GM19395 (cell line): Measurements from ENCODE around the gene KLRC3.
"Not testable (repeated sequence)": the region's sequence is repeated elsewhere in the genome, so short reads cannot be mapped to it uniquely, and the experiment has no call there.

Experiments
- ATAC-seq: cut with Tn5 transposase; IDR thresholded peaks from one replicate; pipeline ENCODE4 v1.9.1; 2021; ENCODE audit warnings: mild to moderate bottlenecking, moderate library complexity; ENCODE audit not compliant: unreplicated experiment

Gene KLRC3

GRCh38 chr12:10371893-10372535, 48.4 kb downstream of the KLRC3 start:
- ATAC-seq, result not testable (repeated sequence)

- no peak for ATAC-seq
These were observed 50.6 kb downstream of the KLRC3 start for GRCh38 chr12:10369557-10370415.

- ATAC-seq, result no peak
These were observed 51.9 kb downstream of the KLRC3 start for GRCh38 chr12:10368206-10369171.

- not testable (repeated sequence) for ATAC-seq
These were observed 52.7 kb downstream of the KLRC3 start for GRCh38 chr12:10367714-10368113.

GRCh38 chr12:10366875-10367274, 53.5 kb downstream of the KLRC3 start:
- no peak for ATAC-seq

- no peak for ATAC-seq
These were observed 54.5 kb downstream of the KLRC3 start for GRCh38 chr12:10365696-10366405.

- ATAC-seq, result peak; percentile 63
These were observed 55.4 kb downstream of the KLRC3 start for GRCh38 chr12:10364815-10365622.

- ATAC-seq, result peak; percentile 93
These were observed 56.2 kb downstream of the KLRC3 start for GRCh38 chr12:10363914-10364814.

- ATAC-seq, result no peak
These were observed 56.8 kb downstream of the KLRC3 start for GRCh38 chr12:10363658-10363913.

- ATAC-seq, result no peak
These were observed 57.4 kb downstream of the KLRC3 start for GRCh38 chr12:10362828-10363657.

GRCh38 chr12:10362325-10362724, 58.1 kb downstream of the KLRC3 start:
- ATAC-seq, result no peak
